Measurements from ENCODE around the gene NSL1. TPM values are rescaled to one million over a fixed set of nuclear protein-coding genes. Genes with fewer than 3 reads are reported as not detected.

The NSL1 gene
- total RNA-seq, 1 donor from 2014 or later, result 77.6 TPM

- no peaks in the 10 kb centered on the region for H3K27me3 ChIP-seq
- H3K4me1 Mint-ChIP-seq, result no peaks in the 10 kb centered on the region
- H3K27ac ChIP-seq, result no peak overlapping the region
- H3K9me3 ChIP-seq (ENCODE audit: low read depth), result no peaks in the 10 kb centered on the region
- H3K4me3 ChIP-seq, result no peak overlapping the region
- H3K36me3 ChIP-seq, result no peaks in the 10 kb centered on the region
- DNase-seq (ENCODE audit: low spot score), result no peak
- TF ChIP-seq, protein P1, sequence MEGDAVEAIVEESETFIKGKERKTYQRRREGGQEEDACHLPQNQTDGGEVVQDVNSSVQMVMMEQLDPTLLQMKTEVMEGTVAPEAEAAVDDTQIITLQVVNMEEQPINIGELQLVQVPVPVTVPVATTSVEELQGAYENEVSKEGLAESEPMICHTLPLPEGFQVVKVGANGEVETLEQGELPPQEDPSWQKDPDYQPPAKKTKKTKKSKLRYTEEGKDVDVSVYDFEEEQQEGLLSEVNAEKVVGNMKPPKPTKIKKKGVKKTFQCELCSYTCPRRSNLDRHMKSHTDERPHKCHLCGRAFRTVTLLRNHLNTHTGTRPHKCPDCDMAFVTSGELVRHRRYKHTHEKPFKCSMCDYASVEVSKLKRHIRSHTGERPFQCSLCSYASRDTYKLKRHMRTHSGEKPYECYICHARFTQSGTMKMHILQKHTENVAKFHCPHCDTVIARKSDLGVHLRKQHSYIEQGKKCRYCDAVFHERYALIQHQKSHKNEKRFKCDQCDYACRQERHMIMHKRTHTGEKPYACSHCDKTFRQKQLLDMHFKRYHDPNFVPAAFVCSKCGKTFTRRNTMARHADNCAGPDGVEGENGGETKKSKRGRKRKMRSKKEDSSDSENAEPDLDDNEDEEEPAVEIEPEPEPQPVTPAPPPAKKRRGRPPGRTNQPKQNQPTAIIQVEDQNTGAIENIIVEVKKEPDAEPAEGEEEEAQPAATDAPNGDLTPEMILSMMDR (IDR thresholded peaks at IDR 0.05), result no peak
- TF ChIP-seq EZH2phosphoT487 (IDR thresholded peaks at IDR 0.05), result no peak
- no peak overlapping the region for H3K9ac ChIP-seq
- H3K4me3 Mint-ChIP-seq, result no peak overlapping the region
- H3K36me3 Mint-ChIP-seq, result peaks cover 55% of the 10 kb centered on the region
- H2AFZ ChIP-seq (replicated peaks), result no peak overlapping the region
- H4K20me1 ChIP-seq (ENCODE audit: low read depth), result peaks cover 34% of the 10 kb centered on the region
- peaks cover 32% of the 10 kb centered on the region for H3K9me3 Mint-ChIP-seq
- H3F3A ChIP-seq (ENCODE audit: low read depth), result no peaks in the 10 kb centered on the region
- H3K4me2 ChIP-seq, result no peak overlapping the region
- H3K27ac Mint-ChIP-seq, result no peak overlapping the region
- H3K79me2 ChIP-seq (ENCODE audit: low read depth), result peaks cover 96% of the 10 kb centered on the region
- H3K4me1 ChIP-seq, result no peaks in the 10 kb centered on the region
- H3K27me3 Mint-ChIP-seq (ENCODE audit: insufficient read depth, low read depth), result peaks cover 6% of the 10 kb centered on the region
Observed at GRCh38 chr1:212762839-212763238, 28.7 kb downstream of the NSL1 start.

DNA sequence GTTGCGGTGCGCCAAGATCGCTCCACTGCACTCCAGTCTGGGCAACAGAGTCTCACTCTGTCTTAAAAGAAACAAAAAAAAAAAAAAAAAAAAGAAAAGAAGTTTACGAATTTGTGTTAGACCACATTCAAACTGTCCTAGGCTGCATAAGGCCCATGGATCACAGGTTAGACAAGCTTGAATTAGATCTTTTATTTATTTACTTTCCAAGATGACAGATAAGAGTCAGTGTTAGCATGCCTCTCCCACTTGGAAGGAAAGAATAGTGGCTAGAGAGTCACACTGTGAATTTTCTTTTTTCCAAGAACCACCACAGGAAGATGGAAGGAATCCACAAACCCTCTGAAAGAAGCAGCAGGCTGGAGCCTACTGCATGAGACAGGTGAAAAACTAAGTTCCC, 29.3 kb downstream of the NSL1 start:
- peaks cover 38% of the 10 kb centered on the region for H4K20me1 ChIP-seq (ENCODE audit: low read depth)
- Mint-ChIP-seq H3K4me3 (no peak overlapping the region), H3K36me3 (peaks cover 51% of the 10 kb centered on the region), H3K4me1 (no peaks in the 10 kb centered on the region), H3K27me3 (ENCODE audit: insufficient read depth, low read depth) (peaks cover 6% of the 10 kb centered on the region), H3K9me3 (peaks cover 26% of the 10 kb centered on the region), H3K27ac (no peak overlapping the region)
- no peaks in the 10 kb centered on the region for H3K4me1 ChIP-seq
- no peaks in the 10 kb centered on the region for H3K9me3 ChIP-seq (ENCODE audit: low read depth)
- no peak overlapping the region for H3K4me2 ChIP-seq
- H3K27me3 ChIP-seq, result no peaks in the 10 kb centered on the region
- H3K4me3 ChIP-seq, result no peak overlapping the region
- no peak for DNase-seq (ENCODE audit: low spot score)
- no peak overlapping the region for H3K27ac ChIP-seq
- no peaks in the 10 kb centered on the region for H3F3A ChIP-seq (ENCODE audit: low read depth)
- peaks cover 92% of the 10 kb centered on the region for H3K79me2 ChIP-seq (ENCODE audit: low read depth)
- TF ChIP-seq EZH2 (IDR thresholded peaks at IDR 0.05), result no peak
- TF ChIP-seq, protein P1 (IDR thresholded peaks at IDR 0.05), result no peak
- TF ChIP-seq EZH2phosphoT487 (IDR thresholded peaks at IDR 0.05), result no peak
- H2AFZ ChIP-seq (replicated peaks), result no peak overlapping the region
- no peaks in the 10 kb centered on the region for H3K36me3 ChIP-seq
- no peak overlapping the region for H3K9ac ChIP-seq

- Mint-ChIP-seq H3K27ac (no peak overlapping the region), H3K27me3 (ENCODE audit: insufficient read depth, low read depth) (peaks cover 6% of the 10 kb centered on the region), H3K36me3 (peaks cover 45% of the 10 kb centered on the region), H3K4me1 (no peaks in the 10 kb centered on the region), H3K9me3 (peaks cover 15% of the 10 kb centered on the region), H3K4me3 (no peak overlapping the region)
- peaks cover 85% of the 10 kb centered on the region for H3K79me2 ChIP-seq (ENCODE audit: low read depth)
- no peak for TF ChIP-seq EZH2phosphoT487 (IDR thresholded peaks at IDR 0.05)
- no peak for TF ChIP-seq EZH2 (IDR thresholded peaks at IDR 0.05)
- TF ChIP-seq, protein P1 (IDR thresholded peaks at IDR 0.05), result peak; percentile 59
- peaks cover 45% of the 10 kb centered on the region for H4K20me1 ChIP-seq (ENCODE audit: low read depth)
- no peaks in the 10 kb centered on the region for H3K4me1 ChIP-seq
- no peaks in the 10 kb centered on the region for H3F3A ChIP-seq (ENCODE audit: low read depth)
- H3K4me3 ChIP-seq, result no peak overlapping the region
- no peaks in the 10 kb centered on the region for H3K36me3 ChIP-seq
- H3K9ac ChIP-seq, result no peak overlapping the region
- H3K4me2 ChIP-seq, result no peak overlapping the region
- no peaks in the 10 kb centered on the region for H3K9me3 ChIP-seq (ENCODE audit: low read depth)
- H2AFZ ChIP-seq (replicated peaks), result no peak overlapping the region
- H3K27me3 ChIP-seq, result no peaks in the 10 kb centered on the region
- no peak overlapping the region for H3K27ac ChIP-seq
- peak; percentile 65 for DNase-seq (ENCODE audit: low spot score)
Observed at GRCh38 chr1:212760126-212760823, 31.3 kb downstream of the NSL1 start.
